Measurements from ENCODE around the gene PADI4.

Gene PADI4

GRCh38 chr1:17296086-17296485 lies 11.9 kb upstream of the PADI4 start (continued):
- TF ChIP-seq PPARA (CRISPR knock-in tag; IDR thresholded peaks at IDR 0.05; ENCODE audit: borderline replicate concordance): no peak
- TF ChIP-seq ARNTL (CRISPR knock-in tag; IDR thresholded peaks at IDR 0.05; ENCODE audit: borderline replicate concordance, low read depth): no peak
- TF ChIP-seq PATZ1 (CRISPR knock-in tag; IDR thresholded peaks at IDR 0.05; ENCODE audit: borderline replicate concordance): no peak
- no peak for TF ChIP-seq ISL1 (CRISPR knock-in tag; IDR thresholded peaks at IDR 0.05)
- TF ChIP-seq ZC3H10 (CRISPR knock-in tag; IDR thresholded peaks at IDR 0.05): no peak
- TF ChIP-seq OSR1 (CRISPR knock-in tag; IDR thresholded peaks at IDR 0.05): no peak
- TF ChIP-seq BACH2 (CRISPR knock-in tag; IDR thresholded peaks at IDR 0.05; ENCODE audit: borderline replicate concordance): no peak

GRCh38 chr1:17297991-17298390 lies 10.0 kb upstream of the PADI4 start:
- no peak for TF ChIP-seq ZNF70 (CRISPR knock-in tag; IDR thresholded peaks at IDR 0.05)
- no peak for TF ChIP-seq ESRRG (CRISPR knock-in tag; IDR thresholded peaks at IDR 0.05)
- no peak for ATAC-seq

- TF ChIP-seq ISL1 (CRISPR knock-in tag; IDR thresholded peaks at IDR 0.05) (no peak), BACH2 (CRISPR knock-in tag; IDR thresholded peaks at IDR 0.05; ENCODE audit: borderline replicate concordance) (no peak), PATZ1 (CRISPR knock-in tag; IDR thresholded peaks at IDR 0.05; ENCODE audit: borderline replicate concordance) (no peak), TCF4 (CRISPR knock-in tag; IDR thresholded peaks at IDR 0.05; ENCODE audit: borderline replicate concordance) (no peak), OSR1 (CRISPR knock-in tag; IDR thresholded peaks at IDR 0.05) (no peak)
- ATAC-seq: no peak
Observed at GRCh38 chr1:17301767-17302166, 6.2 kb upstream of the PADI4 start.

GRCh38 chr1:17304151-17304825 lies 3.7 kb upstream of the PADI4 start:
- TF ChIP-seq ZC3H10 (CRISPR knock-in tag; IDR thresholded peaks at IDR 0.05): no peak
- TF ChIP-seq CSRNP3 (CRISPR knock-in tag; IDR thresholded peaks at IDR 0.05): no peak
- no peak for TF ChIP-seq TOX (CRISPR knock-in tag; IDR thresholded peaks at IDR 0.05; ENCODE audit: borderline replicate concordance)
- TF ChIP-seq ZFP3 (CRISPR knock-in tag; IDR thresholded peaks at IDR 0.05): no peak
- TF ChIP-seq TSHZ2 (CRISPR knock-in tag; IDR thresholded peaks at IDR 0.05): no peak
- no peak for TF ChIP-seq BACH2 (CRISPR knock-in tag; IDR thresholded peaks at IDR 0.05; ENCODE audit: borderline replicate concordance)
- TF ChIP-seq TCF4 (CRISPR knock-in tag; IDR thresholded peaks at IDR 0.05; ENCODE audit: borderline replicate concordance): no peak
- no peak for TF ChIP-seq RARB (CRISPR knock-in tag; IDR thresholded peaks at IDR 0.05)
- no peak for TF ChIP-seq PPARA (CRISPR knock-in tag; IDR thresholded peaks at IDR 0.05; ENCODE audit: borderline replicate concordance)
- TF ChIP-seq ISL1 (CRISPR knock-in tag; IDR thresholded peaks at IDR 0.05): no peak
- TF ChIP-seq ARNTL (CRISPR knock-in tag; IDR thresholded peaks at IDR 0.05; ENCODE audit: borderline replicate concordance, low read depth): no peak
- TF ChIP-seq ZNF565 (CRISPR knock-in tag; conservative IDR thresholded peaks at IDR 0.05; ENCODE audit: low read depth): no peak

GRCh38 chr1:17304826-17305175 lies 3.2 kb upstream of the PADI4 start:
- TF ChIP-seq ESRRG (CRISPR knock-in tag; IDR thresholded peaks at IDR 0.05): no peak
- TF ChIP-seq CSRNP3 (CRISPR knock-in tag; IDR thresholded peaks at IDR 0.05): no peak
- TF ChIP-seq GLIS3 (CRISPR knock-in tag; IDR thresholded peaks at IDR 0.05): no peak
- TF ChIP-seq ZNF565 (CRISPR knock-in tag; conservative IDR thresholded peaks at IDR 0.05; ENCODE audit: low read depth): no peak
- TF ChIP-seq TSHZ2 (CRISPR knock-in tag; IDR thresholded peaks at IDR 0.05): no peak
- TF ChIP-seq ZC3H10 (CRISPR knock-in tag; IDR thresholded peaks at IDR 0.05): no peak
- no peak for TF ChIP-seq ZFP3 (CRISPR knock-in tag; IDR thresholded peaks at IDR 0.05)
- TF ChIP-seq PPARA (CRISPR knock-in tag; IDR thresholded peaks at IDR 0.05; ENCODE audit: borderline replicate concordance): no peak
- ATAC-seq: no peak

More at GRCh38 chr1:17304151-17304825, 3.7 kb upstream of the PADI4 start:
- no peak for ATAC-seq

Measured in SK-N-SH treated with all-trans-retinoic acid at 6 μM for 48 hours (cell line).